Measurements from ENCODE around the gene CPZ.

Gene CPZ

GRCh38 chr4:8656711-8657380 lies 64.3 kb downstream of the CPZ start:
- DNase-seq = no peak

- DNase-seq = no peak
Observed at GRCh38 chr4:8657381-8658088, 65.0 kb downstream of the CPZ start.

GRCh38 chr4:8662776-8663175 lies 70.2 kb downstream of the CPZ start:
- DNase-seq = no peak

GRCh38 chr4:8664031-8664805 lies 71.7 kb downstream of the CPZ start:
- no peak for DNase-seq

- DNase-seq = no peak
Observed at GRCh38 chr4:8664976-8665375, 72.4 kb downstream of the CPZ start.

GRCh38 chr4:8665406-8666360 lies 73.1 kb downstream of the CPZ start:
- peak; percentile 36 for DNase-seq

GRCh38 chr4:8666581-8666980 lies 74.0 kb downstream of the CPZ start:
- no peak for DNase-seq
